Measurements from ENCODE around the gene EIF3I. TPM values are rescaled to one million over a fixed set of nuclear protein-coding genes. Genes with fewer than 3 reads are reported as not detected.

Gene EIF3I
- polyA plus RNA-seq, 1 of the 3 experiments (the other 2 are of a cell fraction), result 479 TPM

DNA sequence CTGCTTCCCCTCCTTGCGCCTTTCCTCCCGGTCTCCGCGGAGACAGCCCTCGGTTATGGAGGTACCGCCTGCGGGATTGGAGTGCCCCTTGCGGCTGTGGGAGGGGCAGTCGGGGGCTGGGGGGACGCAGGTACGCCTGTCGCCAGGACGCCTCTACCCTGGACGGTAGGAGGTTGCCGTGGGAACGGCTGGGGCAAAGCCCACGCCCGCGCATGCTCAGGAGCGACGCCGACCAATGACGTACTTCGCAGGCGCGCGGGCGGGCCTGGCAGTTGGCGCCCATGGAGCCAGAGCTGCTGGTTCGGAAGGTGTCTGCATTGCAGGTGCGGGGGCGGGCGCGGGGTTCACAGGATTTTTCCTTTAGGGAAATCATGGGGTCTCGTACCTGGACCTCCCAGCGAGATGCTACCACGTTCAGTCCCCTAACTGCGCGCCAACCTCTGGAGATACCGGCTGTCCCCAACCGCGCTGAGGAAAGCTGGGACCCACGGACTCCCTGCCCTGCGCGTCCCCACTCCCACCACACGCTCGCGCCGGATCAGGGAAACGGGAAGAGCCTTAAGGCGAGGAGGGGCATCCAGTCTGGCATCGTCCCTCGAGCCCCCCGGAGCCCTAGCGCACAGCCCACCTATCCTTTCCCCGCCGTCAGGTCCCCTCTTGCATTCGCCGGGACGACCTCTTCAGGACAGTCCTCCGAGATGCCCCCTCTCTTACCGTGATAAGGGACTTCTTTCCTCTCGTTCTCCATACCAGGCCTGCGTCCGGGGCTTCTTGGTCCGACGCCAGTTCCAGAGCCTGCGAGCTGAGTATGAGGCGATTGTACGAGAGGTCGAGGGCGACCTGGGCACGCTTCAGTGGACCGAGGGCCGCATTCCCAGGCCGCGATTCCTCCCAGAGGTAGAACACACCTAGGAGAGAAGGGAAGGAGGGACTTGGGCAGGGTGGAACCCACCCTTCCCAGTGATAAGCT lies 16.5 kb upstream of the EIF3I start, which contains the start of gene IQCC (continued):
- TF ChIP-seq, protein P1, sequence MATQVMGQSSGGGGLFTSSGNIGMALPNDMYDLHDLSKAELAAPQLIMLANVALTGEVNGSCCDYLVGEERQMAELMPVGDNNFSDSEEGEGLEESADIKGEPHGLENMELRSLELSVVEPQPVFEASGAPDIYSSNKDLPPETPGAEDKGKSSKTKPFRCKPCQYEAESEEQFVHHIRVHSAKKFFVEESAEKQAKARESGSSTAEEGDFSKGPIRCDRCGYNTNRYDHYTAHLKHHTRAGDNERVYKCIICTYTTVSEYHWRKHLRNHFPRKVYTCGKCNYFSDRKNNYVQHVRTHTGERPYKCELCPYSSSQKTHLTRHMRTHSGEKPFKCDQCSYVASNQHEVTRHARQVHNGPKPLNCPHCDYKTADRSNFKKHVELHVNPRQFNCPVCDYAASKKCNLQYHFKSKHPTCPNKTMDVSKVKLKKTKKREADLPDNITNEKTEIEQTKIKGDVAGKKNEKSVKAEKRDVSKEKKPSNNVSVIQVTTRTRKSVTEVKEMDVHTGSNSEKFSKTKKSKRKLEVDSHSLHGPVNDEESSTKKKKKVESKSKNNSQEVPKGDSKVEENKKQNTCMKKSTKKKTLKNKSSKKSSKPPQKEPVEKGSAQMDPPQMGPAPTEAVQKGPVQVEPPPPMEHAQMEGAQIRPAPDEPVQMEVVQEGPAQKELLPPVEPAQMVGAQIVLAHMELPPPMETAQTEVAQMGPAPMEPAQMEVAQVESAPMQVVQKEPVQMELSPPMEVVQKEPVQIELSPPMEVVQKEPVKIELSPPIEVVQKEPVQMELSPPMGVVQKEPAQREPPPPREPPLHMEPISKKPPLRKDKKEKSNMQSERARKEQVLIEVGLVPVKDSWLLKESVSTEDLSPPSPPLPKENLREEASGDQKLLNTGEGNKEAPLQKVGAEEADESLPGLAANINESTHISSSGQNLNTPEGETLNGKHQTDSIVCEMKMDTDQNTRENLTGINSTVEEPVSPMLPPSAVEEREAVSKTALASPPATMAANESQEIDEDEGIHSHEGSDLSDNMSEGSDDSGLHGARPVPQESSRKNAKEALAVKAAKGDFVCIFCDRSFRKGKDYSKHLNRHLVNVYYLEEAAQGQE (IDR thresholded peaks at IDR 0.05; ENCODE audit: low read depth, low read length), result 0 out of 2 replicates have a peak, but pooled peaks have one; percentile 3
- TF ChIP-seq ELF1 (IDR thresholded peaks at IDR 0.05), result no peak
- TF ChIP-seq MXI1 (IDR thresholded peaks at IDR 0.05; ENCODE audit: low read depth, low read length), result peak; percentile 82; the same call in 1 of the 2 replicates
- TF ChIP-seq FOXM1 (IDR thresholded peaks at IDR 0.05; ENCODE audit: low read depth), result no peak
- TF ChIP-seq SMC3 (IDR thresholded peaks at IDR 0.05; ENCODE audit: low read depth, low read length), result no peak
- peak; percentile 38; the same call in 1 of the 2 replicates for TF ChIP-seq SIN3A (IDR thresholded peaks at IDR 0.05; ENCODE audit: borderline replicate concordance, low read depth, low read length)
- TF ChIP-seq, protein P2, sequence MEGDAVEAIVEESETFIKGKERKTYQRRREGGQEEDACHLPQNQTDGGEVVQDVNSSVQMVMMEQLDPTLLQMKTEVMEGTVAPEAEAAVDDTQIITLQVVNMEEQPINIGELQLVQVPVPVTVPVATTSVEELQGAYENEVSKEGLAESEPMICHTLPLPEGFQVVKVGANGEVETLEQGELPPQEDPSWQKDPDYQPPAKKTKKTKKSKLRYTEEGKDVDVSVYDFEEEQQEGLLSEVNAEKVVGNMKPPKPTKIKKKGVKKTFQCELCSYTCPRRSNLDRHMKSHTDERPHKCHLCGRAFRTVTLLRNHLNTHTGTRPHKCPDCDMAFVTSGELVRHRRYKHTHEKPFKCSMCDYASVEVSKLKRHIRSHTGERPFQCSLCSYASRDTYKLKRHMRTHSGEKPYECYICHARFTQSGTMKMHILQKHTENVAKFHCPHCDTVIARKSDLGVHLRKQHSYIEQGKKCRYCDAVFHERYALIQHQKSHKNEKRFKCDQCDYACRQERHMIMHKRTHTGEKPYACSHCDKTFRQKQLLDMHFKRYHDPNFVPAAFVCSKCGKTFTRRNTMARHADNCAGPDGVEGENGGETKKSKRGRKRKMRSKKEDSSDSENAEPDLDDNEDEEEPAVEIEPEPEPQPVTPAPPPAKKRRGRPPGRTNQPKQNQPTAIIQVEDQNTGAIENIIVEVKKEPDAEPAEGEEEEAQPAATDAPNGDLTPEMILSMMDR (IDR thresholded peaks at IDR 0.05), result no peak
- no peak for TF ChIP-seq RAD21 (IDR thresholded peaks at IDR 0.05; ENCODE audit: low read length)
- TF ChIP-seq, protein P3, sequence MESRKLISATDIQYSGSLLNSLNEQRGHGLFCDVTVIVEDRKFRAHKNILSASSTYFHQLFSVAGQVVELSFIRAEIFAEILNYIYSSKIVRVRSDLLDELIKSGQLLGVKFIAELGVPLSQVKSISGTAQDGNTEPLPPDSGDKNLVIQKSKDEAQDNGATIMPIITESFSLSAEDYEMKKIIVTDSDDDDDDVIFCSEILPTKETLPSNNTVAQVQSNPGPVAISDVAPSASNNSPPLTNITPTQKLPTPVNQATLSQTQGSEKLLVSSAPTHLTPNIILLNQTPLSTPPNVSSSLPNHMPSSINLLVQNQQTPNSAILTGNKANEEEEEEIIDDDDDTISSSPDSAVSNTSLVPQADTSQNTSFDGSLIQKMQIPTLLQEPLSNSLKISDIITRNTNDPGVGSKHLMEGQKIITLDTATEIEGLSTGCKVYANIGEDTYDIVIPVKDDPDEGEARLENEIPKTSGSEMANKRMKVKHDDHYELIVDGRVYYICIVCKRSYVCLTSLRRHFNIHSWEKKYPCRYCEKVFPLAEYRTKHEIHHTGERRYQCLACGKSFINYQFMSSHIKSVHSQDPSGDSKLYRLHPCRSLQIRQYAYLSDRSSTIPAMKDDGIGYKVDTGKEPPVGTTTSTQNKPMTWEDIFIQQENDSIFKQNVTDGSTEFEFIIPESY (IDR thresholded peaks at IDR 0.05; ENCODE audit: borderline replicate concordance, low read depth), result no peak
- TF ChIP-seq MAX (IDR thresholded peaks at IDR 0.05; ENCODE audit: low read depth), result peak; percentile 43; the same call in 1 of the 2 replicates
- TF ChIP-seq GATA2 (CRISPR knock-in tag; IDR thresholded peaks at IDR 0.05), result no peak
- TF ChIP-seq TCF12 (IDR thresholded peaks at IDR 0.05), result no peak
- no peak for TF ChIP-seq FOSL2 (IDR thresholded peaks at IDR 0.05; ENCODE audit: borderline replicate concordance, low read depth)
- peak; percentile 26; the same call in 1 of the 2 replicates for TF ChIP-seq PBX3 (IDR thresholded peaks at IDR 0.05)
- no peak for TF ChIP-seq RFX5 (IDR thresholded peaks at IDR 0.05; ENCODE audit: low read length)
- peak; percentile 93 for TF ChIP-seq POLR2AphosphoS5 (IDR thresholded peaks at IDR 0.05; ENCODE audit: low read depth, low read length)
- TF ChIP-seq RCOR1 (IDR thresholded peaks at IDR 0.05; ENCODE audit: low read length), result no peak
- no peak for TF ChIP-seq EP300 (IDR thresholded peaks at IDR 0.05; ENCODE audit: borderline replicate concordance in 1 of 2, low read depth in 1 of 2, low read length in 1 of 2)

Data from SK-N-SH (cell line).